Measurements from ENCODE around the gene PDHB. TPM values are rescaled to one million over a fixed set of nuclear protein-coding genes. Genes with fewer than 3 reads are reported as not detected.

The PDHB gene
- total RNA-seq, 4 donors from 2014 or later = 51.5 to 139 (median 77.0) TPM

GRCh38 chr3:58383476-58383875, 50.2 kb downstream of the PDHB start:
- H3K4me1 ChIP-seq = peaks cover 35 to 49% of the 10 kb centered on the region in 2 donors
- H3K27me3 ChIP-seq = no peaks in the 10 kb centered on the region
- H3K27ac ChIP-seq = peak overlapping the region in 2 of 3 donors; percentile 43 to 69
- no peak for DNase-seq
- no peaks in the 10 kb centered on the region for H3K9me3 ChIP-seq
- 49 to 60% methylated on average over 2 of the region's 2 CpGs for WGBS, 2 donors
- no peaks in the 10 kb centered on the region for H3K36me3 ChIP-seq
- intact Hi-C loops (cut with DNase I) = no loop called here
- TF ChIP-seq POLR2A (IDR thresholded peaks at IDR 0.05) (no peak), CTCF (IDR thresholded peaks at IDR 0.05) (no peak)
- H3K4me3 ChIP-seq (replicated peaks in 1 of 3) = no peak overlapping the region

GRCh38 chr3:58379351-58380073, 54.1 kb downstream of the PDHB start:
- no peaks in the 10 kb centered on the region for H3K27me3 ChIP-seq
- no peak for DNase-seq
- no peaks in the 10 kb centered on the region for H3K36me3 ChIP-seq
- intact Hi-C loops (cut with DNase I) = no loop called here
- WGBS, 2 donors = 76 to 79% methylated on average over 4 of the region's 4 CpGs
- H3K9me3 ChIP-seq = no peaks in the 10 kb centered on the region
- TF ChIP-seq POLR2A (IDR thresholded peaks at IDR 0.05) (no peak), CTCF (IDR thresholded peaks at IDR 0.05) (no peak)
- no peak overlapping the region for H3K4me3 ChIP-seq (replicated peaks in 1 of 3)
- peaks cover 34% of the 10 kb centered on the region in 2 donors for H3K4me1 ChIP-seq
- peak overlapping the region in 2 of 3 donors; percentile 22 to 24 for H3K27ac ChIP-seq

GRCh38 chr3:58377750-58378149, 55.9 kb downstream of the PDHB start:
- WGBS, 2 donors = 88 to 97% methylated on average over 4 of the region's 4 CpGs
- no peaks in the 10 kb centered on the region for H3K9me3 ChIP-seq
- no peak overlapping the region for H3K4me3 ChIP-seq (replicated peaks in 1 of 3)
- TF ChIP-seq CTCF (IDR thresholded peaks at IDR 0.05) (no peak), POLR2A (IDR thresholded peaks at IDR 0.05) (no peak)
- intact Hi-C loops (cut with DNase I) = no loop called here
- DNase-seq = no peak
- H3K4me1 ChIP-seq = peaks cover 17 to 18% of the 10 kb centered on the region in 2 donors
- H3K27ac ChIP-seq = peak overlapping the region in 1 of 3 donors; percentile 18
- H3K27me3 ChIP-seq = no peaks in the 10 kb centered on the region
- H3K36me3 ChIP-seq = no peaks in the 10 kb centered on the region

Other genes with a start within 250 kb of the PDHB start
- gene DNASE1L3, start 222.9 kb downstream of the PDHB start, total RNA-seq = 10 to 100 TPM in 3 of 4 donors, 1 to 10 TPM in 1; 5.7 to 53.3 (median 14.1) TPM
- gene ABHD6, start 196.0 kb downstream of the PDHB start, total RNA-seq = 10 to 100 TPM; 14.7 to 28.6 (median 18.0) TPM
- 10 to 100 TPM; 13.4 to 19.9 (median 15.7) TPM for gene RPP14, start 127.6 kb downstream of the PDHB start, total RNA-seq
- gene HTD2, start 127.3 kb downstream of the PDHB start, total RNA-seq = 10 to 100 TPM in 3 of 4 donors, 1 to 10 TPM in 1; 8.4 to 19.8 (median 18.6) TPM
- 100 to 1,000 TPM in 3 of 4 donors, 10 to 100 TPM in 1; 98.6 to 139 (median 123) TPM for gene PXK, start 100.9 kb downstream of the PDHB start, total RNA-seq
- gene KCTD6, start 58.3 kb upstream of the PDHB start, total RNA-seq = 10 to 100 TPM; 16.6 to 33.6 (median 21.3) TPM
- gene ACOX2, start 103.4 kb upstream of the PDHB start, total RNA-seq = 10 to 100 TPM; 17.8 to 62.2 (median 37.4) TPM
- 100 to 1,000 TPM in 1 of 4 donors, 10 to 100 TPM in 3; 62.3 to 137 (median 83.3) TPM for gene FAM107A, start 143.6 kb upstream of the PDHB start, total RNA-seq
- gene FAM3D, start 232.9 kb upstream of the PDHB start, total RNA-seq = under 1 TPM in 1 of 4 donors, not detected in 3; 0.67 TPM